GM23248 (cell line): ENCODE measurements around the gene PCBP3. TPM values are rescaled to one million over a fixed set of nuclear protein-coding genes. Genes with fewer than 3 reads are reported as not detected.

ENCODE experiments used
- DNase-seq: peaks from one replicate; pipeline ENCODE4 v3.0.0-alpha.2; 2015
- H2AFZ ChIP-seq: fragments of 200-600 bp; sonication (generic); 2 replicates; pipeline ENCODE4 v1.6.1; 2016; ENCODE audit warnings: antibody characterized with exemption
- H3F3A ChIP-seq: fragments of 200-600 bp; sonication (generic); 2 replicates; pipeline ENCODE4 v1.6.1; 2016; ENCODE audit warnings: mild to moderate bottlenecking, antibody characterized with exemption, mixed run types; ENCODE audit not compliant: insufficient read depth
- H3K27ac ChIP-seq: fragments of 200-600 bp; sonication (generic); 2 replicates; pipeline ENCODE4 v1.5.1; 2016; ENCODE audit warnings: mild to moderate bottlenecking
- H3K27me3 ChIP-seq: fragments of 200-600 bp; sonication (generic); replicated peaks from 2 replicates; pipeline ENCODE4 v1.6.1; 2016; ENCODE audit warnings: mild to moderate bottlenecking; ENCODE audit not compliant: insufficient read depth
- H3K36me3 ChIP-seq: fragments of 200-600 bp; sonication (generic); 2 replicates; pipeline ENCODE4 v1.6.1; 2016; ENCODE audit warnings: low read depth, mild to moderate bottlenecking
- H3K4me1 ChIP-seq: fragments of 200-600 bp; sonication (generic); 2 replicates; pipeline ENCODE4 v1.6.1; 2016; ENCODE audit warnings: mild to moderate bottlenecking; ENCODE audit not compliant: insufficient read depth
- H3K4me2 ChIP-seq: fragments of 200-600 bp; sonication (generic); one replicate; pipeline ENCODE4 v1.6.1; 2016; ENCODE audit warnings: mild to moderate bottlenecking; ENCODE audit not compliant: unreplicated experiment
- H3K4me3 ChIP-seq: fragments of 200-600 bp; sonication (generic); 2 replicates; pipeline ENCODE4 v1.5.1; 2016; ENCODE audit warnings: mild to moderate bottlenecking
- H3K79me2 ChIP-seq: fragments of 200-600 bp; sonication (generic); 2 replicates; pipeline ENCODE4 v1.6.1; 2016; ENCODE audit warnings: mild to moderate bottlenecking; ENCODE audit not compliant: insufficient read depth
- H3K9ac ChIP-seq: fragments of 200-600 bp; sonication (generic); 2 replicates; pipeline ENCODE4 v1.6.1; 2016; ENCODE audit warnings: mild to moderate bottlenecking
- H3K9me2 ChIP-seq: fragments of 200-600 bp; sonication (generic); 2 replicates; pipeline ENCODE4 v1.6.1; 2016; ENCODE audit warnings: mixed run types, mild to moderate bottlenecking, moderate library complexity; ENCODE audit not compliant: insufficient read depth
- H3K9me3 ChIP-seq: fragments of 200-600 bp; sonication (generic); one replicate; pipeline ENCODE4 v1.6.1; 2017; ENCODE audit warnings: low read depth
- H4K20me1 ChIP-seq: fragments of 200-600 bp; sonication (generic); 2 replicates; pipeline ENCODE4 v1.6.0; 2016; ENCODE audit not compliant: insufficient read depth
- EZH2 ChIP-seq: fragments of 200-600 bp; sonication (generic); IDR thresholded peaks from 2 replicates; pipeline ENCODE4 v1.6.1; 2018; ENCODE audit warnings: antibody characterized with exemption, mild to moderate bottlenecking; ENCODE audit not compliant: insufficient read depth, poor library complexity, severe bottlenecking
- EZH2phosphoT487 ChIP-seq: fragments of 200-600 bp; sonication (generic); IDR thresholded peaks from 2 replicates; pipeline ENCODE4 v1.6.1; 2018; ENCODE audit warnings: antibody characterized with exemption, moderate library complexity, mild to moderate bottlenecking, low read depth; ENCODE audit not compliant: insufficient read depth
- WGBS, 2 experiments: methylation state at CpG; one replicate each; pipeline ENCODE4 v1.1.6; 2015 to 2017; ENCODE audit warnings: low lambda C conversion rate in 2 of 2, low coverage in 1 of 2; ENCODE audit errors: missing lambda C conversion rate in 2 of 2; 5-methylcytosine and 5-hydroxymethylcytosine counted together
- in situ Hi-C: fragments of 300-500 bp; cut with MboI; formaldehyde crosslinking; loops from 2 replicates; pipeline ENCODE4 v1.15.0; 2020
- polyA plus RNA-seq: library from polyadenylated mRNA; unstranded; fragments of >200 nt; fragmentation: Nextera tagmentation; extraction: Ambion mirVana; gene quantifications from 2 replicates; pipeline ENCODE4 v1.2.1, GENCODE V29; 2016
- total RNA-seq: library from RNA; depleted of rRNA; stranded (reverse); fragments of >200 nt; shearing (Covaris generic); gene quantifications from 2 replicates; pipeline ENCODE4 v1.2.3, GENCODE V29; 2014

PCBP3 gene
- total and polyA plus RNA-seq, 2 experiments from 2014 or later, result 0.32 to 1.3 TPM

DNA sequence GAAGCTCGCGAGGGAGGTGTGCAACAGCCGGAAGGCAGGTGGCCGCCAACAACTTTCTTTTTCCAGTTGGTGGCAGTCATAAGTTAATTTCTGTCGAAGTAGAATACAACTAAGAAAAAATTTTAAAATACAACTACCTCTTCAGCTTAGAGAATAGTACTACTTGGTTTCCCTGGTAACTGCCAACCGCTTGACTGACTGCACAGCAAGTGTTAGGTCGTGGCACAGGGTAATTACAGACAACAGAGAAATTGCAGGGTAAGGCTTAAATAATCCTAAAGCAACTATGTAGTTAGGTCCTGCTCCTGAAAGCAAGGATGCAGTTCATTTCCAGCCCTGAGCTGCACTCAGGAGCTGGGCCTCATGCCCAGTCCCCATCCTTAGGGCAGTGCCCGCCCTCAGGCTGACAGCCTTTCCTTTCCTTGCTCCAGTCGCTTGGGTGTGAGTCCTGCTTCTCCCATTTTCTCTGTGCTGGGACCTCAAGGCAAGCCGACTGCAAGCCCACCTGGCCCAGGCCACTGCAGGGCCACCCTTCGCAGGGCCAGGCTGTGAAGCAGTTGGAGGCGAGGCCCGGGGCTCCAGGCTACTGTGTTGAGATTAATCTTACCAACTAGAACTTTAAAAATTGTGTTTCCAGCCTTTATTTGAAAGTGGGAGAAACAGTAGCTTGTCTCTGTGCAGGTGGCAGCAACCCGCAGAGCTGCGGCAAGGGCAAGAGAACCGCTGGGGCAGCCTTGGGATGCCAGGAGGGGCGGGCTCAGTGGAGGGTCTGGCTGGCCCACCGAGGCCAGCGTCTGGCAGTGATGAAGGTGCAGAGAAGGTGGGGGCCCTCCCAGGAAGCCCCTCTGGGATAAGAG, 148.3 kb downstream of the PCBP3 start:
- Histone ChIP-seq H3K4me1 (no peaks in the 10 kb centered on the region), H3K27me3 (0 out of 2 replicates have a peak, but pooled peaks cover 5% of the 10 kb centered on the region), H3K9ac (no peak overlapping the region), H3K27ac (no peak overlapping the region), H4K20me1 (no peaks in the 10 kb centered on the region), H3K4me3 (no peak overlapping the region), H3K9me3 (no peaks in the 10 kb centered on the region), H3K9me2 (no peaks in the 10 kb centered on the region), H3K36me3 (no peaks in the 10 kb centered on the region), H3F3A (no peaks in the 10 kb centered on the region), H3K79me2 (no peaks in the 10 kb centered on the region), H2AFZ (no peak overlapping the region), H3K4me2 (no peak overlapping the region)
- in situ Hi-C loops, result no loop called here
- WGBS, 2 experiments, result 76 to 80% methylated on average over 19 of the region's 19 CpGs
- TF ChIP-seq EZH2 (no peak), EZH2phosphoT487 (no peak)
- DNase-seq, result no peak

- Histone ChIP-seq H3K9ac (no peak overlapping the region), H3K9me3 (no peaks in the 10 kb centered on the region), H3K27me3 (0 out of 2 replicates have a peak, but pooled peaks cover 5% of the 10 kb centered on the region), H3K4me3 (no peak overlapping the region), H3F3A (no peaks in the 10 kb centered on the region), H3K79me2 (no peaks in the 10 kb centered on the region), H3K4me1 (no peaks in the 10 kb centered on the region), H3K36me3 (no peaks in the 10 kb centered on the region), H2AFZ (no peak overlapping the region), H3K27ac (no peak overlapping the region), H3K9me2 (no peaks in the 10 kb centered on the region), H3K4me2 (no peak overlapping the region), H4K20me1 (no peaks in the 10 kb centered on the region)
- TF ChIP-seq EZH2phosphoT487 (no peak), EZH2 (no peak)
- no peak for DNase-seq
- in situ Hi-C loops, result no loop called here
- WGBS, 2 experiments, result 81 to 85% methylated on average over 22 of the region's 22 CpGs
Measured at GRCh38 chr21:45792682-45793383, 149.3 kb downstream of the PCBP3 start.

DNA sequence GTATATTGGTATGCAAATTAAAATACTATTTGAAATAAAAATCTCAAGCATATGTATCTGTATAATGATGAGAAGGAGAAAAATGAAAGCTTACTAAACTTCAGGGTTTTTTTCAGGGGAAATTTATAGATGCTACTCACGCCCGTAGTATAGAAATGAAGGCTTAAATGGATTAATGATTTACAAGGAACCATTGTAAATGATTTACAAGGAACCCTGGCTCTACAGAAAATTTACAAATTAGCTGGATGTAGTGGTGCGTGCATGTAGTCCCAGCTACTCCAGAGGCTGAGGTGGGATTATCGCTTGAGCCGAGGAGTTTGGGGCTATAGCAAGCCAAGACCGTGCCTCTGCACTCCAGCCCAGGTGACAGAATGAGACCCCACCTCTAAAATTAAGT, 150.5 kb downstream of the PCBP3 start:
- Histone ChIP-seq H2AFZ (no peak overlapping the region), H3K4me1 (no peaks in the 10 kb centered on the region), H3K36me3 (no peaks in the 10 kb centered on the region), H3K9me3 (no peaks in the 10 kb centered on the region), H3K9me2 (no peaks in the 10 kb centered on the region), H3K9ac (no peak overlapping the region), H3F3A (no peaks in the 10 kb centered on the region), H3K79me2 (no peaks in the 10 kb centered on the region), H3K4me2 (no peak overlapping the region), H3K4me3 (no peak overlapping the region), H3K27ac (no peak overlapping the region), H3K27me3 (0 out of 2 replicates have a peak, but pooled peaks cover 5% of the 10 kb centered on the region), H4K20me1 (no peaks in the 10 kb centered on the region)
- no peak for DNase-seq
- no peak for TF ChIP-seq EZH2
- no peak for TF ChIP-seq EZH2phosphoT487
- 85% methylated on average over 6 of the region's 6 CpGs for WGBS, 2 experiments
- in situ Hi-C loops, result no loop called here

DNA sequence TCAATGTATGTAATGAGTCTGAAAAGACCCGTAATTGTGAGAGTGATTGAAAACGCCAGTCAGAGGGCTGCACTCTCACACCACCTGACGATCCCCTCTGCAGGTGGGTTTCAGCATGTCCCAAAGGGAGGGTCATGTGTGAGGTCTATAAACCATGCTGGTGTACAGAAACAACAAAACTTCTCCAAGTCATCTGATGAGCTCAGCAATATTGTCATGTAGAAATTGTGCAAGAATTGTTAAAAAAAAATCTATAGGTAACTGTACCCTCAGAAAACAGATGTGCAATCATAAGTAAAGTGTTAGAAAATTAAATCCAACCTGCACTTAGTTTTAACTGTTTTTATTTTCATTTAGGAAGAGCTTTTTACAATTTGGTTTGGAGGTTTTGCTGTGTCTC, 152.5 kb downstream of the PCBP3 start:
- 51 to 59% methylated on average over 3 of the region's 3 CpGs for WGBS, 2 experiments
- H3K4me2 ChIP-seq, result no peak overlapping the region
- H3K9me2 ChIP-seq, result no peaks in the 10 kb centered on the region

More for the DNA sequence above, 152.5 kb downstream of the PCBP3 start:
- no peak overlapping the region for H2AFZ ChIP-seq
- H3K4me1 ChIP-seq, result no peaks in the 10 kb centered on the region
- no peak overlapping the region for H3K27ac ChIP-seq
- H3F3A ChIP-seq, result no peaks in the 10 kb centered on the region
- DNase-seq, result no peak
- 0 out of 2 replicates have a peak, but pooled peaks cover 5% of the 10 kb centered on the region for H3K27me3 ChIP-seq
- no peak for TF ChIP-seq EZH2
- no peak for TF ChIP-seq EZH2phosphoT487
- no peaks in the 10 kb centered on the region for H3K79me2 ChIP-seq
- H3K9me3 ChIP-seq, result no peaks in the 10 kb centered on the region
- no peak overlapping the region for H3K9ac ChIP-seq
- no peaks in the 10 kb centered on the region for H3K36me3 ChIP-seq
- H3K4me3 ChIP-seq, result no peak overlapping the region
- in situ Hi-C loops, result no loop called here
- H4K20me1 ChIP-seq, result no peaks in the 10 kb centered on the region
